ENCODE results near the gene TSC2. TPM values are rescaled to one million over a fixed set of nuclear protein-coding genes. Genes with fewer than 3 reads are reported as not detected.

TSC2 gene
- total and polyA plus RNA-seq, 2 of the 13 experiments (the other 11 are each of a cell fraction or from before 2014, with no cell fraction given), result 19.6 to 40.4 TPM

DNA sequence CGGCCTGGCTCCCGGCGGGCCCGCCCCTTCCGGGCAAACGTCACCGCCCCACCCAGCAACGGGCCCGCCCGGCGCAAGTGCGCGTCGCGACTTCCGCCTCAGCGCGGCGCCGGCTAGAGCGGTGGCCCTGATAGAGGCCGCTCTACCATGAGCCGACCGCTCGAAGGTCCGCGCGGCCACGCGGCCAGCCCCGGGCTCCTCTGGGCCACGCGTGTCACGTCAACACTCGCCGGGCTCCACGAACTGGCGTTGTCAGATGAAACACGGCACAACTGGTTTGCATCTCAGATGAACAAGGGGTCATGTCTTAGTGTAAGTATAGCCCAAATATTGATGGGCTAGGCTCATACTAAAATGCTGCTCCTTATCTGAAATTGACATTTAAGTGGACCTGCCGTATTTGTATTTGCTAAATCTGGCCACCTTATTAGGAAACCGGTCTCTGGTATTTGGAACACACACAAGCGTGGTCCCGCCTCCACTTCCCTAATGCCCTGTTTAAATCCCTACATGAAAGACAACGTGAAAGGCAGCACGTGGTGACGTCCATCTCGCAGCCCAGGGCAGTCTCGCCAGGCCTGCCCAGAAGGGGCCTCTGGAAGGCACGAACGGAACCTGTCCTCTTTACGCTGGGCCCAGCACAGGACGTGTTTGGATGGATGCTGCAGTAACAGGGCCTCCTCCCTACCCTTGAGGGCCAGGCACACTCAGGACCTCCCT lies 37.8 kb upstream of the TSC2 start, which contains the start of gene ZNF598 (continued):
- TF ChIP-seq, protein P1, sequence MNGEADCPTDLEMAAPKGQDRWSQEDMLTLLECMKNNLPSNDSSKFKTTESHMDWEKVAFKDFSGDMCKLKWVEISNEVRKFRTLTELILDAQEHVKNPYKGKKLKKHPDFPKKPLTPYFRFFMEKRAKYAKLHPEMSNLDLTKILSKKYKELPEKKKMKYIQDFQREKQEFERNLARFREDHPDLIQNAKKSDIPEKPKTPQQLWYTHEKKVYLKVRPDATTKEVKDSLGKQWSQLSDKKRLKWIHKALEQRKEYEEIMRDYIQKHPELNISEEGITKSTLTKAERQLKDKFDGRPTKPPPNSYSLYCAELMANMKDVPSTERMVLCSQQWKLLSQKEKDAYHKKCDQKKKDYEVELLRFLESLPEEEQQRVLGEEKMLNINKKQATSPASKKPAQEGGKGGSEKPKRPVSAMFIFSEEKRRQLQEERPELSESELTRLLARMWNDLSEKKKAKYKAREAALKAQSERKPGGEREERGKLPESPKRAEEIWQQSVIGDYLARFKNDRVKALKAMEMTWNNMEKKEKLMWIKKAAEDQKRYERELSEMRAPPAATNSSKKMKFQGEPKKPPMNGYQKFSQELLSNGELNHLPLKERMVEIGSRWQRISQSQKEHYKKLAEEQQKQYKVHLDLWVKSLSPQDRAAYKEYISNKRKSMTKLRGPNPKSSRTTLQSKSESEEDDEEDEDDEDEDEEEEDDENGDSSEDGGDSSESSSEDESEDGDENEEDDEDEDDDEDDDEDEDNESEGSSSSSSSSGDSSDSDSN (CRISPR knock-in tag; IDR thresholded peaks at IDR 0.05), result peak; percentile 52
- peak; percentile 43; the same call in 1 of the 2 replicates for TF ChIP-seq ZNF205 (CRISPR knock-in tag; IDR thresholded peaks at IDR 0.05)
- no peak for TF ChIP-seq ZNF44 (CRISPR knock-in tag; IDR thresholded peaks at IDR 0.05)
- no peak for TF ChIP-seq ZFYVE20 (CRISPR knock-in tag; IDR thresholded peaks at IDR 0.05; ENCODE audit: borderline replicate concordance, low read depth)
- TF ChIP-seq MTF2 (CRISPR knock-in tag; IDR thresholded peaks at IDR 0.05; ENCODE audit: borderline replicate concordance), result no peak
- TF ChIP-seq, protein P2, sequence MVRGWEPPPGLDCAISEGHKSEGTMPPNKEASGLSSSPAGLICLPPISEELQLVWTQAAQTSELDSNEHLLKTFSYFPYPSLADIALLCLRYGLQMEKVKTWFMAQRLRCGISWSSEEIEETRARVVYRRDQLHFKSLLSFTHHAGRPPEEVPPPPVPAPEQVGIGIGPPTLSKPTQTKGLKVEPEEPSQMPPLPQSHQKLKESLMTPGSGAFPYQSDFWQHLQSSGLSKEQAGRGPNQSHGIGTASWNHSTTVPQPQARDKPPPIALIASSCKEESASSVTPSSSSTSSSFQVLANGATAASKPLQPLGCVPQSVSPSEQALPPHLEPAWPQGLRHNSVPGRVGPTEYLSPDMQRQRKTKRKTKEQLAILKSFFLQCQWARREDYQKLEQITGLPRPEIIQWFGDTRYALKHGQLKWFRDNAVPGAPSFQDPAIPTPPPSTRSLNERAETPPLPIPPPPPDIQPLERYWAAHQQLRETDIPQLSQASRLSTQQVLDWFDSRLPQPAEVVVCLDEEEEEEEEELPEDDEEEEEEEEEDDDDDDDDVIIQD (CRISPR knock-in tag; IDR thresholded peaks at IDR 0.05; ENCODE audit: low read depth), result no peak
- TF ChIP-seq ZNF317 (CRISPR knock-in tag; IDR thresholded peaks at IDR 0.05), result no peak
- TF ChIP-seq ZNF30 (CRISPR knock-in tag; IDR thresholded peaks at IDR 0.05), result no peak
- TF ChIP-seq, protein P3, sequence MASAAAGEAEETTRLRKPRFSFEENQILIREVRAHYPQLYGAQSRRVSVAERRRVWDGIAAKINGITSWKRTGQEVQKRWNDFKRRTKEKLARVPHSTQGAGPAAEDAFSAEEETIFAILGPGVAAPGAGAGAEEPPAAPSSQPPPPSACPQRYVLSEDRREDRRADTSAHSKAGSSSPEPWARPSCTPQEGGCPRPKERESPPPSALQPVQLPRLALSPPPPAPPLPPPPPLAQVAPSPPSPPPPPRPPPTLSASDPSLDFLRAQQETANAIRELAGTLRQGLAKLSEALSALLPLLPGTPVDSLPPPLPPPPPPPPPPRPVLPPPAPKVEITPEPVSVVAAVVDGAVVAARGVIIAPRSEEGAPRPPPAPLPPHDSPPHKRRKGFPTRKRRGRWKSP (CRISPR knock-in tag; IDR thresholded peaks at IDR 0.05), result peak; percentile 63; the same call in 1 of the 2 replicates
- TF ChIP-seq NFE2 (CRISPR knock-in tag; IDR thresholded peaks at IDR 0.05), result no peak
- no peak for TF ChIP-seq ATRX (CRISPR knock-in tag; IDR thresholded peaks at IDR 0.05; ENCODE audit: borderline replicate concordance)
- no peak for TF ChIP-seq RFXANK (CRISPR knock-in tag; IDR thresholded peaks at IDR 0.05)
- TF ChIP-seq ZZZ3 (CRISPR knock-in tag; IDR thresholded peaks at IDR 0.05; ENCODE audit: borderline replicate concordance), result no peak; the same call in 1 of the 2 replicates
- TF ChIP-seq, protein P4, sequence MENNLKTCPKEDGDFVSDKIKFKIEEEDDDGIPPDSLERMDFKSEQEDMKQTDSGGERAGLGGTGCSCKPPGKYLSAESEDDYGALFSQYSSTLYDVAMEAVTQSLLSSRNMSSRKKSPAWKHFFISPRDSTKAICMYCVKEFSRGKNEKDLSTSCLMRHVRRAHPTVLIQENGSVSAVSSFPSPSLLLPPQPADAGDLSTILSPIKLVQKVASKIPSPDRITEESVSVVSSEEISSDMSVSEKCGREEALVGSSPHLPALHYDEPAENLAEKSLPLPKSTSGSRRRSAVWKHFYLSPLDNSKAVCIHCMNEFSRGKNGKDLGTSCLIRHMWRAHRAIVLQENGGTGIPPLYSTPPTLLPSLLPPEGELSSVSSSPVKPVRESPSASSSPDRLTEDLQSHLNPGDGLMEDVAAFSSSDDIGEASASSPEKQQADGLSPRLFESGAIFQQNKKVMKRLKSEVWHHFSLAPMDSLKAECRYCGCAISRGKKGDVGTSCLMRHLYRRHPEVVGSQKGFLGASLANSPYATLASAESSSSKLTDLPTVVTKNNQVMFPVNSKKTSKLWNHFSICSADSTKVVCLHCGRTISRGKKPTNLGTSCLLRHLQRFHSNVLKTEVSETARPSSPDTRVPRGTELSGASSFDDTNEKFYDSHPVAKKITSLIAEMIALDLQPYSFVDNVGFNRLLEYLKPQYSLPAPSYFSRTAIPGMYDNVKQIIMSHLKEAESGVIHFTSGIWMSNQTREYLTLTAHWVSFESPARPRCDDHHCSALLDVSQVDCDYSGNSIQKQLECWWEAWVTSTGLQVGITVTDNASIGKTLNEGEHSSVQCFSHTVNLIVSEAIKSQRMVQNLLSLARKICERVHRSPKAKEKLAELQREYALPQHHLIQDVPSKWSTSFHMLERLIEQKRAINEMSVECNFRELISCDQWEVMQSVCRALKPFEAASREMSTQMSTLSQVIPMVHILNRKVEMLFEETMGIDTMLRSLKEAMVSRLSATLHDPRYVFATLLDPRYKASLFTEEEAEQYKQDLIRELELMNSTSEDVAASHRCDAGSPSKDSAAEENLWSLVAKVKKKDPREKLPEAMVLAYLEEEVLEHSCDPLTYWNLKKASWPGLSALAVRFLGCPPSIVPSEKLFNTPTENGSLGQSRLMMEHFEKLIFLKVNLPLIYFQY (CRISPR knock-in tag; IDR thresholded peaks at IDR 0.05; ENCODE audit: borderline replicate concordance), result no peak
- TF ChIP-seq YY1 (IDR thresholded peaks at IDR 0.05; ENCODE audit: insufficient read depth, insufficient replicate concordance, low read depth, low read length), result peak; percentile 81
- TF ChIP-seq NFKBIZ (CRISPR knock-in tag; IDR thresholded peaks at IDR 0.05), result peak; percentile 69; the same call in 1 of the 2 replicates
- TF ChIP-seq, protein P5, sequence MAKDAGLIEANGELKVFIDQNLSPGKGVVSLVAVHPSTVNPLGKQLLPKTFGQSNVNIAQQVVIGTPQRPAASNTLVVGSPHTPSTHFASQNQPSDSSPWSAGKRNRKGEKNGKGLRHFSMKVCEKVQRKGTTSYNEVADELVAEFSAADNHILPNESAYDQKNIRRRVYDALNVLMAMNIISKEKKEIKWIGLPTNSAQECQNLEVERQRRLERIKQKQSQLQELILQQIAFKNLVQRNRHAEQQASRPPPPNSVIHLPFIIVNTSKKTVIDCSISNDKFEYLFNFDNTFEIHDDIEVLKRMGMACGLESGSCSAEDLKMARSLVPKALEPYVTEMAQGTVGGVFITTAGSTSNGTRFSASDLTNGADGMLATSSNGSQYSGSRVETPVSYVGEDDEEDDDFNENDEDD (CRISPR knock-in tag; IDR thresholded peaks at IDR 0.05; ENCODE audit: borderline replicate concordance), result peak; percentile 31
